HepG2 (cell line): ENCODE results near the gene SETD2. TPM values are rescaled to one million over a fixed set of nuclear protein-coding genes. Genes with fewer than 3 reads are reported as not detected.

ENCODE experiments used
- ATAC-seq: fragments of 200-7000 bp; cut with Tn5 transposase; 3 replicates; pipeline ENCODE4 v1.9.1; 2020; ENCODE audit warnings: mild to moderate bottlenecking, moderate library complexity
- BruUV-seq: library from RNA; stranded (reverse); fragments of 400-500 nt; replicated peaks from 2 replicates; lab custom pipeline; 2021; lab: Mats Ljungman, UMichigan
- CTCF ChIA-PET: fragments of 300-600 bp; formaldehyde crosslinking; extraction: SDS; loops from one replicate; lab custom pipeline; 2021; ENCODE audit warnings: low total read pairs, inconsistent platforms, low intra/inter-chr PET ratio; lab: Yijun Ruan, JAX
- POLR2A ChIA-PET: fragments of 350-600 bp; sonication (Branson Sonifier 250); formaldehyde crosslinking; loops from one replicate; lab custom pipeline; 2020; ENCODE audit warnings: antibody characterized with exemption, inconsistent platforms; lab: Yijun Ruan, JAX
- DNase-seq: peaks from one replicate; pipeline ENCODE4 v3.0.0-alpha.2; 2015; ENCODE audit warnings: low spot score
- FAIRE-seq: peaks from 3 replicates; lab custom pipeline; 2011; peaks lifted over from hg19 to GRCh38; lab: Jason Lieb, UNC
- H2AFZ ChIP-seq: one replicate; pipeline ENCODE4 v1.6.1; 2011; ENCODE audit warnings: low read length, inconsistent platforms
- H3K27ac ChIP-seq: fragments of 300-600 bp; 3 replicates; pipeline ENCODE4 v1.8.0; 2011; ENCODE audit warnings: mixed run types, mild to moderate bottlenecking, mixed read lengths, low read length, inconsistent platforms; ENCODE audit not compliant: insufficient read depth; ENCODE audit errors: extremely low read length
- H3K27me3 ChIP-seq, 2 experiments: fragments of 200-600 bp in 1 of 2; 2 replicates in 1 of 2; 3 replicates in 1 of 2; pipeline versions ENCODE4 v1.6.0 to v1.8.0; 2011; ENCODE audit warnings: low read length in 2 of 2, mild to moderate bottlenecking in 2 of 2, moderate library complexity in 2 of 2, inconsistent platforms in 1 of 2; ENCODE audit not compliant: insufficient read depth in 2 of 2, control insufficient read depth in 1 of 2
- H3K36me3 ChIP-seq, 2 experiments: fragments of 200-600 bp in 1 of 2; replicated peaks in 1 of 2; 2 replicates in 1 of 2; 3 replicates in 1 of 2; pipeline versions ENCODE4 v1.5.1 to v1.8.0; 2011; ENCODE audit warnings: low read length in 2 of 2, inconsistent platforms in 1 of 2; ENCODE audit not compliant: insufficient read depth in 2 of 2, control insufficient read depth in 1 of 2
- H3K4me1 ChIP-seq: 2 replicates; pipeline ENCODE4 v1.5.1; 2012; ENCODE audit warnings: low read length, inconsistent platforms; ENCODE audit not compliant: insufficient read depth
- H3K4me2 ChIP-seq: 2 replicates; pipeline ENCODE4 v1.6.0; 2011; ENCODE audit warnings: low read depth, low read length, inconsistent platforms
- H3K4me3 ChIP-seq, 3 experiments: fragments of 200-600 bp in 1 of 3; sonication (generic), shearing (Covaris generic) in 1 of 3; replicated peaks in 1 of 3; 2 replicates each; pipeline ENCODE4 v1.5.1; 2011 to 2016; ENCODE audit warnings: low read length in 3 of 3, inconsistent platforms in 2 of 3, low read depth in 2 of 3, mild to moderate bottlenecking in 2 of 3, control low read depth in 1 of 3, mixed read lengths in 1 of 3; ENCODE audit not compliant: insufficient read depth in 1 of 3
- H3K79me2 ChIP-seq: one replicate; pipeline ENCODE4 v1.6.1; 2011; ENCODE audit warnings: low read length, inconsistent platforms; ENCODE audit not compliant: insufficient read depth
- H3K9ac ChIP-seq: 2 replicates; pipeline ENCODE4 v1.6.0; 2011; ENCODE audit warnings: mild to moderate bottlenecking, low read depth, low read length, inconsistent platforms; ENCODE audit not compliant: insufficient read depth
- H3K9me3 ChIP-seq: 2 replicates; pipeline ENCODE4 v1.5.1; 2012; ENCODE audit warnings: mild to moderate bottlenecking, low read length
- H4K20me1 ChIP-seq: 2 replicates; pipeline ENCODE4 v1.6.0; 2011; ENCODE audit warnings: inconsistent platforms, mild to moderate bottlenecking, low read length, moderate library complexity; ENCODE audit not compliant: insufficient read depth
- AGO1 ChIP-seq: fragments of 200-400 bp; formaldehyde crosslinking; IDR thresholded peaks from 2 replicates; pipeline ENCODE4 v1.6.1; 2017; ENCODE audit warnings: mild to moderate bottlenecking, low read depth, low read length, moderate library complexity; ENCODE audit not compliant: poor library complexity, severe bottlenecking
- KIAA2018 ChIP-seq: sonication (generic); formaldehyde crosslinking; IDR thresholded peaks from 2 replicates; pipeline ENCODE4 v1.5.0; 2020; ENCODE audit warnings: mild to moderate bottlenecking, missing genetic modification reagents, borderline replicate concordance
- RXRA ChIP-seq: sonication (generic); formaldehyde crosslinking; IDR thresholded peaks from 2 replicates; pipeline ENCODE4 v1.5.1; 2020; ENCODE audit warnings: missing genetic modification reagents
- SRSF1 ChIP-seq: fragments of 200-400 bp; formaldehyde crosslinking; optimal IDR thresholded peaks from 2 replicates; pipeline ENCODE3; 2017; ENCODE audit warnings: mild to moderate bottlenecking, low read depth, low read length, moderate library complexity
- TFE3 ChIP-seq: IDR thresholded peaks from 2 replicates; pipeline ENCODE4 v1.6.1; 2016
- THAP8 ChIP-seq: sonication (generic); formaldehyde crosslinking; IDR thresholded peaks from 2 replicates; pipeline ENCODE4 v1.5.1; 2020; ENCODE audit warnings: missing genetic modification reagents, mild to moderate bottlenecking, borderline replicate concordance
- ZNF235 ChIP-seq: sonication (generic); formaldehyde crosslinking; IDR thresholded peaks from 2 replicates; pipeline ENCODE4 v1.8.1; 2023; ENCODE audit warnings: mild to moderate bottlenecking, missing genetic modification reagents, borderline replicate concordance
- ZNF615 ChIP-seq: sonication (generic); formaldehyde crosslinking; IDR thresholded peaks from 2 replicates; pipeline ENCODE4 v1.5.0; 2020; ENCODE audit warnings: mild to moderate bottlenecking, missing genetic modification reagents, borderline replicate concordance
- ZNF713 ChIP-seq: sonication (generic); formaldehyde crosslinking; IDR thresholded peaks from 2 replicates; pipeline ENCODE4 v1.4.0; 2020; ENCODE audit warnings: mild to moderate bottlenecking, missing genetic modification reagents
- WGBS: methylation state at CpG from one replicate; pipeline ENCODE4 v1.1.6; 2017; ENCODE audit warnings: low lambda C conversion rate; 5-methylcytosine and 5-hydroxymethylcytosine counted together
- in situ Hi-C: cut with HindIII; loops from 2 replicates; pipeline ENCODE4 v1.10.0; 2017; ENCODE audit warnings: low pct_unique_long_range_greater_than_20kb; ENCODE audit not compliant: extremely low pct_ligation_motif_present
- intact Hi-C: fragments of 100-400 bp; cut with micrococcal nuclease; formaldehyde crosslinking; loops from one replicate; pipeline ENCODE4 v1.10.0; 2022; ENCODE audit not compliant: unreplicated experiment
- polyA plus RNA-seq, 8 experiments: library from polyadenylated mRNA; depleted of rRNA in 3 of 8; stranded (reverse) in 7 of 8; unstranded in 1 of 8; fragments of >200 nt; fragmentation: Illumina TruSeq in 4 of 8; extraction: Trizol in 4 of 8; gene quantifications; 2 replicates each; pipeline versions ENCODE4 v1.2.1 to v1.2.3, GENCODE V29; 2011 to 2016; ENCODE audit warnings: low read depth in 4 of 8, missing spikeins in 1 of 8, mixed read lengths in 1 of 8; ENCODE audit not compliant: insufficient read depth in 1 of 8
- total RNA-seq, 5 experiments: library from RNA; depleted of rRNA; stranded (reverse); fragments of >200 nt; fragmentation: Illumina TruSeq; extraction: Trizol; gene quantifications; 2 replicates each; pipeline ENCODE4 v1.2.3, GENCODE V29; 2016; ENCODE audit warnings: low read depth in 1 of 5
- TF ChIP-seq, protein P1 (sequence below): sonication (generic); formaldehyde crosslinking; IDR thresholded peaks from 2 replicates; pipeline ENCODE4 v1.5.0; 2020; ENCODE audit warnings: missing genetic modification reagents
- TF ChIP-seq, protein P2 (sequence below): sonication (generic); formaldehyde crosslinking; IDR thresholded peaks from 2 replicates; pipeline ENCODE4 v1.4.0; 2020; ENCODE audit warnings: missing genetic modification reagents; ENCODE audit errors: not compliant biosample characterization

Gene SETD2
- total and polyA plus RNA-seq, 2 of the 13 experiments (the other 11 are each of a cell fraction or from before 2014, with no cell fraction given): 14.2 to 24.2 TPM

GRCh38 chr3:46987743-46988401 lies 176.0 kb downstream of the SETD2 start:
- no peak overlapping the region for H2AFZ ChIP-seq
- H3K36me3 ChIP-seq: no peaks in the 10 kb centered on the region
- ATAC-seq (no peak; the same call in 2 of the 3 replicates), FAIRE-seq (no peak), DNase-seq (no peak)
- 78% methylated on average over 10 of the region's 16 CpGs for WGBS
- ChIA-PET POLR2A (no interaction called here), CTCF (no interaction called here)
- H3K4me1 ChIP-seq: peaks cover 7% of the 10 kb centered on the region
- in situ Hi-C loops: no loop called here
- no peaks in the 10 kb centered on the region for H3K9me3 ChIP-seq
- no peak overlapping the region for H3K4me3 ChIP-seq
- H3K4me2 ChIP-seq: no peak overlapping the region
- intact Hi-C loops: no loop called here
- no peak overlapping the region for H3K27ac ChIP-seq
- no peaks in the 10 kb centered on the region for H4K20me1 ChIP-seq
- no peak overlapping the region for H3K9ac ChIP-seq
- H3K27me3 ChIP-seq: no peaks in the 10 kb centered on the region
- H3K79me2 ChIP-seq: no peaks in the 10 kb centered on the region
- no TSS peak for BruUV-seq
- TF ChIP-seq AGO1: no peak
- TF ChIP-seq, protein P1, sequence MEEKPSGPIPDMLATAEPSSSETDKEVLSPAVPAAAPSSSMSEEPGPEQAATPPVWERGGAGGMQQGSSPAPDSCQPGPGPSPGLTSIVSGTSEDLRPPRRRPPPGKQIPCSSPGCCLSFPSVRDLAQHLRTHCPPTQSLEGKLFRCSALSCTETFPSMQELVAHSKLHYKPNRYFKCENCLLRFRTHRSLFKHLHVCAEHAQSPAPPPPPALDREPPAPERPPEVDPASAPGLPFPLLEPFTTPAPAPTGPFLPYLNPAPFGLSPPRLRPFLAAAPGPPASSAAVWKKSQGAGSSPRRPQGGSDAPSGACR (CRISPR knock-in tag): no peak
- no peak for TF ChIP-seq TFE3
- no peak for TF ChIP-seq KIAA2018 (CRISPR knock-in tag)
- TF ChIP-seq RXRA: no peak
- no peak for TF ChIP-seq SRSF1
- TF ChIP-seq THAP8 (CRISPR knock-in tag): no peak
- TF ChIP-seq, protein P2, sequence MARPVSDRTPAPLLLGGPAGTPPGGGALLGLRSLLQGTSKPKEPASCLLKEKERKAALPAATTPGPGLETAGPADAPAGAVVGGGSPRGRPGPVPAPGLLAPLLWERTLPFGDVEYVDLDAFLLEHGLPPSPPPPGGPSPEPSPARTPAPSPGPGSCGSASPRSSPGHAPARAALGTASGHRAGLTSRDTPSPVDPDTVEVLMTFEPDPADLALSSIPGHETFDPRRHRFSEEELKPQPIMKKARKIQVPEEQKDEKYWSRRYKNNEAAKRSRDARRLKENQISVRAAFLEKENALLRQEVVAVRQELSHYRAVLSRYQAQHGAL (CRISPR knock-in tag): no peak
- no peak for TF ChIP-seq ZNF713 (CRISPR knock-in tag)
- TF ChIP-seq ZNF615 (CRISPR knock-in tag): no peak
- no peak for TF ChIP-seq ZNF235 (CRISPR knock-in tag)
